IMR-90 (cell line): ENCODE data around the gene NUDT15.

Experiments
- CTCF ChIP-seq: conservative IDR thresholded peaks from 2 replicates; pipeline ENCODE4 v1.5.1; 2012; ENCODE audit warnings: mild to moderate bottlenecking, low read depth, low read length, improper control_type of control experiment
- ELK1 ChIP-seq: fragments of 150-350 bp; IDR thresholded peaks from 2 replicates; pipeline ENCODE4 v1.6.1; 2016; ENCODE audit warnings: low read depth, mild to moderate bottlenecking, low read length, moderate library complexity, borderline replicate concordance
- FOS ChIP-seq: fragments of 150-350 bp; IDR thresholded peaks from 2 replicates; pipeline ENCODE4 v1.6.1; 2016; ENCODE audit warnings: low read depth, low read length
- MXI1 ChIP-seq: IDR thresholded peaks from 2 replicates; pipeline ENCODE4 v1.6.1; 2012; ENCODE audit warnings: low read depth, mild to moderate bottlenecking, low read length, moderate library complexity, borderline replicate concordance
- POLR2A ChIP-seq: IDR thresholded peaks from 2 replicates; pipeline ENCODE4 v1.6.1; 2012; ENCODE audit warnings: mild to moderate bottlenecking, low read depth, low read length
- RCOR1 ChIP-seq: IDR thresholded peaks from 2 replicates; pipeline ENCODE4 v1.6.1; 2012; ENCODE audit warnings: mild to moderate bottlenecking, low read length, improper control_type of control experiment; ENCODE audit not compliant: insufficient replicate concordance

- TF ChIP-seq CTCF, result no peak
- no peak for TF ChIP-seq POLR2A
- no peak for TF ChIP-seq FOS
- TF ChIP-seq RCOR1, result no peak
- TF ChIP-seq ELK1, result no peak
- TF ChIP-seq MXI1, result no peak
Observed at GRCh38 chr13:48009284-48009683, 28.2 kb upstream of the NUDT15 start.
